HG03378 (cell line): Measurements from ENCODE around the gene POLD2.
A peak's percentile ranks its signal among the peaks of the same experiment; 100 is the strongest.

ENCODE experiments used
- ATAC-seq: cut with Tn5 transposase; IDR thresholded peaks from one replicate; pipeline ENCODE4 v1.9.1; 2021; ENCODE audit warnings: mild to moderate bottlenecking, moderate library complexity; ENCODE audit not compliant: unreplicated experiment

The POLD2 gene

GRCh38 chr7:44082541-44083207 is 40.7 kb downstream of the POLD2 start:
- ATAC-seq, result peak; percentile 84

- ATAC-seq, result no peak
Measured at GRCh38 chr7:44081266-44081748, 42.0 kb downstream of the POLD2 start.

- no peak for ATAC-seq
Measured at GRCh38 chr7:44080686-44081265, 42.6 kb downstream of the POLD2 start.

GRCh38 chr7:44080118-44080517 is 43.2 kb downstream of the POLD2 start:
- ATAC-seq, result no peak

GRCh38 chr7:44079331-44080021 is 43.9 kb downstream of the POLD2 start:
- no peak for ATAC-seq

- no peak for ATAC-seq
Measured at GRCh38 chr7:44078521-44078920, 44.8 kb downstream of the POLD2 start.

- ATAC-seq, result no peak
Measured at GRCh38 chr7:44077681-44078091, 45.7 kb downstream of the POLD2 start.

- ATAC-seq, result no peak
Measured at GRCh38 chr7:44077061-44077460, 46.3 kb downstream of the POLD2 start.

- no peak for ATAC-seq
Measured at GRCh38 chr7:44076101-44076895, 47.0 kb downstream of the POLD2 start.

- ATAC-seq, result no peak
Measured at GRCh38 chr7:44075296-44076075, 47.9 kb downstream of the POLD2 start.

- no peak for ATAC-seq
Measured at GRCh38 chr7:44074349-44074695, 49.0 kb downstream of the POLD2 start.

GRCh38 chr7:44073664-44074348 is 49.5 kb downstream of the POLD2 start:
- ATAC-seq, result no peak

GRCh38 chr7:44072364-44073231 is 50.8 kb downstream of the POLD2 start:
- no peak for ATAC-seq

GRCh38 chr7:44071726-44072363 is 51.5 kb downstream of the POLD2 start:
- ATAC-seq, result no peak

GRCh38 chr7:44068054-44068453 is 55.3 kb downstream of the POLD2 start:
- no peak for ATAC-seq

GRCh38 chr7:44067064-44067951 is 56.0 kb downstream of the POLD2 start:
- no peak for ATAC-seq

- ATAC-seq, result no peak
Measured at GRCh38 chr7:44066494-44067063, 56.8 kb downstream of the POLD2 start.
